B cell (primary cell): ENCODE results near the gene TMSB15A. TPM values are rescaled to one million over a fixed set of nuclear protein-coding genes. Genes with fewer than 3 reads are reported as not detected.
"Not testable (repeated sequence)": the region's sequence is repeated elsewhere in the genome, so short reads cannot be mapped to it uniquely, and the experiment has no call there.

Experiments
- ATAC-seq: fragments of 200-7000 bp; cut with Tn5 transposase; one replicate; pipeline ENCODE4 v1.10.0; 2021; ENCODE audit warnings: low read depth, mild to moderate bottlenecking, moderate number of reproducible peaks, moderate library complexity
- CTCF ChIA-PET: fragments of 350-600 bp; sonication (Branson Sonifier 250); formaldehyde crosslinking; loops from one replicate; lab custom pipeline; 2021; ENCODE audit warnings: antibody characterized with exemption, inconsistent platforms; lab: Charles Lee
- POLR2A ChIA-PET: fragments of 350-600 bp; sonication (Branson Sonifier 250); formaldehyde crosslinking; loops from one replicate; lab custom pipeline; 2021; ENCODE audit warnings: antibody characterized with exemption; lab: Charles Lee
- DNase-seq: peaks from one replicate; pipeline ENCODE4 v3.0.0; 2013
- H2AFZ ChIP-seq: 2 replicates; pipeline ENCODE4 v1.6.1; 2012; ENCODE audit warnings: mild to moderate bottlenecking, low read depth, low read length; ENCODE audit not compliant: insufficient read depth, poor library complexity, severe bottlenecking
- H3K27ac ChIP-seq, 2 donors: 1 replicate in 1 of 2; 2 replicates in 1 of 2; pipeline ENCODE4 v1.5.1; 2012 to 2013; ENCODE audit warnings: low read length in 2 of 2, mild to moderate bottlenecking in 2 of 2, moderate library complexity in 1 of 2
- H3K27me3 ChIP-seq, 4 experiments: fragments of 200-600 bp in 1 of 4; sonication (generic) in 1 of 4; replicated peaks in 1 of 4; 1 replicate in 2 of 4; 2 replicates in 2 of 4; pipeline versions ENCODE4 v1.6.1 to v1.7.0; 2013 to 2016; ENCODE audit warnings: low read length in 3 of 4, mild to moderate bottlenecking in 2 of 4, mixed read lengths in 1 of 4, moderate library complexity in 1 of 4; ENCODE audit not compliant: insufficient read depth in 4 of 4, control insufficient read depth in 3 of 4; ENCODE audit errors: control extremely low read depth in 1 of 4
- H3K36me3 ChIP-seq, 2 experiments: replicated peaks in 1 of 2; 1 replicate in 1 of 2; 2 replicates in 1 of 2; pipeline versions ENCODE4 v1.6.1 to v1.7.1; 2013; ENCODE audit warnings: low read length in 1 of 2; ENCODE audit not compliant: insufficient read depth in 2 of 2, control insufficient read depth in 1 of 2; ENCODE audit errors: control extremely low read depth in 1 of 2, extremely low read depth in 1 of 2
- H3K4me1 ChIP-seq, 2 donors: fragments of 200-600 bp in 1 of 2; sonication (generic) in 1 of 2; 1 replicate in 1 of 2; 2 replicates in 1 of 2; pipeline versions ENCODE4 v1.5.1 to v1.6.1; 2013 to 2017; ENCODE audit warnings: low read length in 2 of 2; ENCODE audit not compliant: control insufficient read depth in 2 of 2, insufficient read depth in 2 of 2
- H3K4me2 ChIP-seq: replicated peaks from 2 replicates; pipeline ENCODE3; 2012; ENCODE audit warnings: mild to moderate bottlenecking, low read depth, low read length; ENCODE audit not compliant: poor library complexity, severe bottlenecking
- H3K4me3 ChIP-seq, 5 experiments: fragments of 200-600 bp in 1 of 5; sonication (generic) in 1 of 5; 1 replicate in 3 of 5; 2 replicates in 2 of 5; pipeline versions ENCODE4 v1.5.1 to v1.7.0; 2011 to 2016; ENCODE audit warnings: low read length in 4 of 5, mild to moderate bottlenecking in 4 of 5, low read depth in 2 of 5, control low read depth in 1 of 5, moderate library complexity in 1 of 5; ENCODE audit not compliant: insufficient read depth in 1 of 5; ENCODE audit errors: control extremely low read depth in 1 of 5, extremely low read depth in 1 of 5
- H3K79me2 ChIP-seq: fragments of 200-600 bp; sonication (generic); one replicate; pipeline ENCODE4 v1.6.0; 2016; ENCODE audit warnings: low read length; ENCODE audit not compliant: control insufficient read depth, insufficient read depth
- H3K9ac ChIP-seq: fragments of 200-600 bp; sonication (generic); 2 replicates; pipeline ENCODE4 v1.6.1; 2017; ENCODE audit warnings: mild to moderate bottlenecking, low read length, moderate library complexity
- H3K9me3 ChIP-seq, 3 donors: one replicate each; pipeline versions ENCODE4 v1.6.1 to v1.7.1; 2013; ENCODE audit warnings: low read length in 2 of 3; ENCODE audit not compliant: control insufficient read depth in 2 of 3, insufficient read depth in 1 of 3; ENCODE audit errors: control extremely low read depth in 1 of 3
- H4K20me1 ChIP-seq: 2 replicates; pipeline ENCODE4 v1.6.0; 2012; ENCODE audit warnings: mild to moderate bottlenecking, low read length; ENCODE audit not compliant: insufficient read depth, control insufficient read depth, poor library complexity, severe bottlenecking
- H3K27ac Mint-ChIP-seq: one replicate; pipeline ENCODE4 v1.8.0; 2021; ENCODE audit warnings: mixed read lengths
- H3K27me3 Mint-ChIP-seq: one replicate; pipeline ENCODE4 v1.8.0; 2021; ENCODE audit warnings: mixed read lengths
- H3K4me1 Mint-ChIP-seq: one replicate; pipeline ENCODE4 v1.8.0; 2021; ENCODE audit warnings: mixed read lengths
- H3K4me3 Mint-ChIP-seq: one replicate; pipeline ENCODE4 v1.8.0; 2021; ENCODE audit warnings: mixed read lengths
- H3K9me3 Mint-ChIP-seq: one replicate; pipeline ENCODE4 v1.8.0; 2022; ENCODE audit warnings: mixed read lengths; ENCODE audit not compliant: insufficient read depth
- WGBS: methylation state at CpG from one replicate; pipeline ENCODE4 v1.1.5; 2013; ENCODE audit warnings: missing lambda C conversion rate; ENCODE audit not compliant: insufficient coverage; 5-methylcytosine and 5-hydroxymethylcytosine counted together
- intact Hi-C: fragments of 100-400 bp; cut with micrococcal nuclease; formaldehyde crosslinking; loops from one replicate; pipeline ENCODE4 v1.10.0; 2022
- polyA plus RNA-seq: library from polyadenylated mRNA; depleted of rRNA; stranded (reverse); fragments of >200 nt; gene quantifications from 2 replicates; pipeline ENCODE4 v1.2.3, GENCODE V29; 2012
- total RNA-seq, 2 donors: library from RNA; stranded (reverse); fragments of 120-200 nt in 1 of 2; gene quantifications; 1 replicate in 1 of 2; 2 replicates in 1 of 2; pipeline versions ENCODE4 v1.2.3 to v1.2.4, GENCODE V29; 2013 to 2022

TMSB15A gene
- total and polyA plus RNA-seq, 2 donors (not counting 1 experiment from before 2014, with no cell fraction given) = not detected

GRCh38 chrX:102470215-102470614, 46.3 kb downstream of the TMSB15A start:
- DNase-seq, H3K27me3 ChIP-seq, H3K4me1 Mint-ChIP-seq, H3K36me3 ChIP-seq, H3K4me3 ChIP-seq, POLR2A ChIA-PET, H4K20me1 ChIP-seq, H3K4me2 ChIP-seq, H3K27me3 Mint-ChIP-seq, H3K9ac ChIP-seq, CTCF ChIA-PET, H3K79me2 ChIP-seq, H3K9me3 Mint-ChIP-seq, H3K9me3 ChIP-seq, H3K27ac ChIP-seq, H3K4me1 ChIP-seq, H2AFZ ChIP-seq, intact Hi-C loops, ATAC-seq, H3K27ac Mint-ChIP-seq, H3K4me3 Mint-ChIP-seq: not testable (repeated sequence)
- no CpG with 5 or more reads among the region's 3 CpGs for WGBS

Other genes starting within 250 kb of the TMSB15A start
- gene NXF2B, start 76.7 kb downstream of the TMSB15A start, total RNA-seq = not detected in 2 replicates
- gene NXF2B, start 76.7 kb downstream of the TMSB15A start, polyA plus RNA-seq = not detected in 2 replicates
- not detected in 2 replicates for gene TCP11X2, start 44.9 kb downstream of the TMSB15A start, total RNA-seq
- not detected in 2 replicates for gene TCP11X2, start 44.9 kb downstream of the TMSB15A start, polyA plus RNA-seq
- 12.4 and 12.5 TPM in 2 replicates for gene ARMCX5, start 82.8 kb upstream of the TMSB15A start, total RNA-seq
- gene ARMCX5, start 82.8 kb upstream of the TMSB15A start, polyA plus RNA-seq = 8.4 and 12.4 TPM in 2 replicates
- 22.3 and 22.5 TPM in 2 replicates for gene GPRASP1, start 134.7 kb upstream of the TMSB15A start, total RNA-seq
- 6.3 and 16.2 TPM in 2 replicates for gene GPRASP1, start 134.7 kb upstream of the TMSB15A start, polyA plus RNA-seq
- gene GPRASP2, start 195.7 kb upstream of the TMSB15A start, total RNA-seq = 0.59 and 0.63 TPM in 2 replicates
- 0.13 and 0.15 TPM in 2 replicates for gene GPRASP2, start 195.7 kb upstream of the TMSB15A start, polyA plus RNA-seq
- gene GPRASP3, start 204.0 kb upstream of the TMSB15A start, total RNA-seq = 0.89 and 1.9 TPM in 2 replicates
- 0.20 and 0.28 TPM in 2 replicates for gene GPRASP3, start 204.0 kb upstream of the TMSB15A start, polyA plus RNA-seq